NCI-H460 (cell line): ENCODE data around the gene CCDC186. TPM values are rescaled to one million over a fixed set of nuclear protein-coding genes. Genes with fewer than 3 reads are reported as not detected.

Experiments used
- DNase-seq: peaks from one replicate; pipeline ENCODE4 v3.0.0-alpha.2; 2016; ENCODE audit warnings: low read depth; ENCODE audit errors: extremely low read depth
- polyA plus RNA-seq: library from polyadenylated mRNA; depleted of rRNA; stranded (reverse); fragments of >200 nt; gene quantifications from 2 replicates; pipeline ENCODE4 v1.2.3, GENCODE V29; 2014; cell fraction: nucleus; rRNA removed
- total RNA-seq: library from RNA; depleted of rRNA; stranded (reverse); fragments of >200 nt; shearing (Covaris generic); gene quantifications from 2 replicates; pipeline ENCODE4 v1.2.3, GENCODE V29; 2014; rRNA removed

CCDC186 gene
- 8.8 and 10.1 TPM in 2 replicates for total RNA-seq
- 5.6 and 5.8 TPM in 2 replicates for polyA plus RNA-seq

DNA sequence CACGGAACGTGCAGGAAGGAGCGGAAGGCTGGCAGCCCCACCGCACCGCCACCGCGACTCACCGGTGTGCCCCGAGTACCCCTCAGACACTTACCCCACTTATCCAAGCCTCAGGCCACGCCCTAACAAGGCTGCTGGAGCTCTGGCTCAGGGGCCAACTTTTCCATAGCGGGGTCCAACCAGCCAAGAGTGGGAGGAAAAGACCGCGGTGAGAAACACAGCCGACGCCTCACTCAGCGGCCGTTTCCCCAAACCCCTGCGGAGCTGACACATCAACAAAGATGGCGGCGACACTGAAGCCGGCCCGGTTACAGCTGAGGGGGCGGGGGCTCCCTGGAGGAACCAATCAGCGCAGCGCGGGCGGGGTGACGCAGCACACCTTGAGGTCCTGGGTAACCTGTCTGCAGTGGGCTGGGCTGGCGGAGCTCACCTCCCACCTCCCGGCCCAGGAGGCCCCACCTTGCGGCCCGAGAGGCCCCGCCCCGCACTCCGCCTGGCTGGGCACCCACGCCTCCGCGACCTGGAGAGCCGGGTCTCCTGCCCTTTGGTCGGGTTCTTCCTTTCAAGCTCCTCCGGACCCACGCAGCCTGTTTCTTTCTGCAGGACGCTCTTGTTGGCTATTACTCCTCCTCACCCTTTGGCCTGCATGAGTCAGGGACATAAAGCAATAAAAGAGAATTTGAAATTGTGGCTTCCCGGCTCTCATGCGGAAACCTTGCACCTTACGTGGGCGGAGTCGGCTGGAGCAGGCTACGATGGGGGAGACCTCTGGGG lies at the start of gene CCDC186:
Gene CCDC186, minus strand, starts transcription at position 283 of the 774 bp plus-strand sequence. CDS start 10,935 bp downstream, outside the sequence.
- peak; percentile 86 for DNase-seq

GRCh38 chr10:114223066-114223465 lies 49.1 kb upstream of the CCDC186 start:
- DNase-seq, result no peak

- DNase-seq, result no peak
Measured at GRCh38 chr10:114221235-114221634, 47.2 kb upstream of the CCDC186 start.

- DNase-seq, result no peak
Measured at GRCh38 chr10:114220281-114220680, 46.3 kb upstream of the CCDC186 start.

GRCh38 chr10:114215033-114215432 lies 41.0 kb upstream of the CCDC186 start:
- no peak for DNase-seq

DNA sequence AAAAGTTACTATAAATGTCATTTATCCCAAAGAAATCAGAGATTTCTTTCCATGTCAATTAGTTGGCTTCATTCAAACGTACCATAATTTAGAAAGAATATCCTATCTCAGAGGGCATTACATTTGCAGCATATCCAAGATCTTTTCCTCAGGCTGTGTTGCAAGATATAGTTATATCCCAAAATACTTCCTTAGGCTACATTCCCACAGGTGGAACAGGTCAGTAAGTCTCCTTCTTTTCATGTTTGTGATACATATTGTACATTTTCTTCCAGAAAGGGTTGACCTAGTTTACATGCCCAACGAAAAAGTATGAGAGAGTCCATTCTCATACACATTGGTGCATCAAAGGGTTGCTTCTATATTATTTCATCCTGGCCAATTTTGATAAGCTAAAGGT lies 38.1 kb upstream of the CCDC186 start:
- no peak for DNase-seq

GRCh38 chr10:114208351-114208750 lies 34.3 kb upstream of the CCDC186 start:
- no peak for DNase-seq

DNA sequence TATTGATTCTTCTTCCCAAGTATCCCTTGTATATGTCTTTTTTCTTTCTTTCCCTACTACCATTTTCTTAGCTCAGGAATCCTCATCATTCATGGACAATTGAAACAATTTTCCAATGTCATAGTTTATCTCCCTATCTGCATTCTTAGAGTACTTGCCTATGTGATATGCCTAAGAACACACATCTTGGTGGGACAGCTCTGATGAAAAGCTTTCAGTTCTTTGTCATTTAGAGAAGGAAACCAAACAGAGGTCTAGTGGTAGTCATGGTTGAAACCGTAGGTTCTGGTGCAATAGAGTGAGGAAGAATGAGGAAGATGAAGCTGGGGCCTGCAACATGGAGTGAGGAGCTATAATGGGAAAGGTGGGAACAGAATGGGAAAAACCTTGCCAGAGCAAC lies 33.3 kb upstream of the CCDC186 start:
- DNase-seq, result no peak

DNA sequence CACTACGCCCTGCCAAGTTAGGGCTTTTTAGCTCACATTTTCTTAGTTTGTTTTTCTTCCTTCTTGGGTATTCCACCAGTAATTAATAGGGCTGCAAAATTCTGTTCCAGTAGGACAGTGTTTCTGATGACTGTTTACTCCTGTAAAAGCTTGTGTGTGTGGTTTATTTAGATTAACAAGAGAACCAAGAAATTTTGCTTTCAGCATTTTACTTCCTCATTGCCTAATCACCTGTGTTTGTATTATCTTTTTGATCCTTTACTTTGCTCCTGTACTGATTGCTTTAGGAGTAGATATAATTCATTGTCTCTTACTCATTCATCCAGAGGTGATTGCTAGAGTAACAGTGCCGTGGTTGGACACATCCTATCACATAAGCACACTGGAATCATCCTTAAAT lies 32.9 kb upstream of the CCDC186 start:
- no peak for DNase-seq

DNA sequence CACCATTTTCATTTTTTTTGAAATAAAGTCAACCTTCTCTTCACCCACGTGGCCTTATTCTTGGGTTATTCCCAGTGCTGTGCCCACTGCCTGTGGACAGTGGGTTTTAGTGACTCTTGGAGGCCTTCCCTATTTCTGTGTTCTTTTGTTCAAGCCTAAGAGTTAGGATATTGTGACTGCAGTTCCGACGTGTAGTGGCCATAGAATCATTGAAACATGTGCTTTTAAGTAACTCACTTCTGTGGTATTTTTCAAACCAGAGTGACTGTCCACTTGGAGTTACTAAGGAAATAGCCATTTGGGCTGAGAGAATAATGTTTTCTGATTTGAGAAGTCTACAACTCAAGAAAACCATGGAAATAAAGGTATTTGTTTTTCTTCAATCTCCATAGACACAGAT lies 28.8 kb upstream of the CCDC186 start:
- DNase-seq, result no peak

DNA sequence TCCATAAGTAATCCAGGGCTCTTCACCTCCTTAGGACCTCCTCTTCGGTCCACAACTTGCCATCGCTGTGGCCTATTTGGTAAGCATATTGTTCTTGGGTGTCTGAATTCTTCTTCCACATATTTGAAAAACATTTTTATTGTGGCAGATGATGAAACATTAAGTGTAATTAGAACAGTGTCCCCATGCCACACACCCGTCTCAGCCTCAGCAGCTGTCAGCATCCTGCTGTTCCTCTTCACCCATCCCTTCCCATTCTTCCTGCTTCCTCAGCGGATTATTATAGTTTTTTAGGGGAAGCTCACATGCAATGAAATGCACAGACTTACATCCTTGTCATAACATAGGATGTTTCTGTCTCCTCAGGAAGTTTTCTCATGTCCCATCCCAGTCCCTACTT lies 25.2 kb upstream of the CCDC186 start:
- DNase-seq, result no peak

GRCh38 chr10:114195079-114195478 lies 21.1 kb upstream of the CCDC186 start:
- no peak for DNase-seq

- no peak for DNase-seq
Measured at GRCh38 chr10:114189700-114190099, 15.7 kb upstream of the CCDC186 start.

- DNase-seq, result no peak
Measured at GRCh38 chr10:114188900-114189299, 14.9 kb upstream of the CCDC186 start.

- DNase-seq, result no peak
Measured at GRCh38 chr10:114188001-114188400, 14.0 kb upstream of the CCDC186 start.

GRCh38 chr10:114184276-114184675 lies 10.3 kb upstream of the CCDC186 start:
- no peak for DNase-seq

DNA sequence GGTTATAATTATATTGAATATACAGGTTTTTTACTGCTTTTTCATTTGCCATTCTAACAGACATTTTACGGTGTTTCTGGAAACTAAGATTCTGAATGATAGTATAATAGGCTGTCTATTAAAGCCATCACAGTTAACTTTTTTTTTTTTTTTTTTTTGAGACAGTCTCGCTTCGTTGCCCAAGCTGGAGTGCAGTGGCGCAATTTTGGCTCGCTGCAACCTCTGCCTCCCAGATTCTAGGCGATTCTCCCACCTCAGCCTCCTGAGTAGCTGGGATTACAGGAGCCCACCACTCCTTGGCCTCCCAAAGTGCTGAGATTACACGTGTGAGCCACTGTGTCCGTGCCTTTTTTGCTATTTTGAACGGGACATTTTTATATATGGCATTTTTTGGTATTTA lies 9.6 kb upstream of the CCDC186 start:
- no peak for DNase-seq

GRCh38 chr10:114181971-114182370 lies 8.0 kb upstream of the CCDC186 start:
- DNase-seq, result no peak

- DNase-seq, result no peak
Measured at GRCh38 chr10:114180937-114181336, 6.9 kb upstream of the CCDC186 start.

- no peak for DNase-seq
Measured at GRCh38 chr10:114179747-114180146, 5.7 kb upstream of the CCDC186 start.

GRCh38 chr10:114179148-114179547 lies 5.1 kb upstream of the CCDC186 start, which contains the start of gene TDRD1:
TDRD1 (plus strand) TSS chr10:114179353; CDS start chr10:114187832, 8,479 bp downstream.
- DNase-seq, result no peak

GRCh38 chr10:114176511-114176910 lies 2.5 kb upstream of the CCDC186 start:
- no peak for DNase-seq
